ENCODE data around the gene ERICH4. TPM values are rescaled to one million over a fixed set of nuclear protein-coding genes. Genes with fewer than 3 reads are reported as not detected.

Gene ERICH4
- total and polyA plus RNA-seq, 9 of the 15 experiments (the other 6 are each of a cell fraction or from before 2014, with no cell fraction given) = not detected

GRCh38 chr19:41397086-41398049 lies 45.6 kb upstream of the ERICH4 start, which contains the start of the genes BCKDHA and EXOSC5 (continued):
- TF ChIP-seq FOXP4 (CRISPR knock-in tag; IDR thresholded peaks at IDR 0.05; ENCODE audit: borderline replicate concordance) = 0 out of 2 replicates have a peak, but pooled peaks have one; percentile 45
- peak; percentile 55 for TF ChIP-seq TAL1 (IDR thresholded peaks at IDR 0.05)
- TF ChIP-seq PKNOX1 (IDR thresholded peaks at IDR 0.05) = peak; percentile 79
- no peak for TF ChIP-seq HIVEP1 (CRISPR knock-in tag; IDR thresholded peaks at IDR 0.05)
- TF ChIP-seq EHMT2 (IDR thresholded peaks at IDR 0.05) = no peak
- no peak for TF ChIP-seq ZNF551 (CRISPR knock-in tag; IDR thresholded peaks at IDR 0.05)
- TF ChIP-seq HNRNPK (IDR thresholded peaks at IDR 0.05; ENCODE audit: low read depth, low read length, poor library complexity, severe bottlenecking) = no peak
- TF ChIP-seq, protein P1, sequence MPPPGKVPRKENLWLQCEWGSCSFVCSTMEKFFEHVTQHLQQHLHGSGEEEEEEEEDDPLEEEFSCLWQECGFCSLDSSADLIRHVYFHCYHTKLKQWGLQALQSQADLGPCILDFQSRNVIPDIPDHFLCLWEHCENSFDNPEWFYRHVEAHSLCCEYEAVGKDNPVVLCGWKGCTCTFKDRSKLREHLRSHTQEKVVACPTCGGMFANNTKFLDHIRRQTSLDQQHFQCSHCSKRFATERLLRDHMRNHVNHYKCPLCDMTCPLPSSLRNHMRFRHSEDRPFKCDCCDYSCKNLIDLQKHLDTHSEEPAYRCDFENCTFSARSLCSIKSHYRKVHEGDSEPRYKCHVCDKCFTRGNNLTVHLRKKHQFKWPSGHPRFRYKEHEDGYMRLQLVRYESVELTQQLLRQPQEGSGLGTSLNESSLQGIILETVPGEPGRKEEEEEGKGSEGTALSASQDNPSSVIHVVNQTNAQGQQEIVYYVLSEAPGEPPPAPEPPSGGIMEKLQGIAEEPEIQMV (tag; conservative IDR thresholded peaks at IDR 0.05; ENCODE audit: low read depth) = peak; percentile 73
- TF ChIP-seq L3MBTL2 (IDR thresholded peaks at IDR 0.05) = peak; percentile 97
- TF ChIP-seq E2F4 (CRISPR knock-in tag; IDR thresholded peaks at IDR 0.05; ENCODE audit: low read depth) = 0 out of 2 replicates have a peak, but pooled peaks have one; percentile 29
- peak; percentile 69 for TF ChIP-seq CCNT2 (IDR thresholded peaks at IDR 0.05; ENCODE audit: borderline replicate concordance, extremely low read depth, insufficient read length, low read depth, low read length)
- TF ChIP-seq CREB1 (IDR thresholded peaks at IDR 0.05) = no peak; the same call in 1 of the 2 replicates
- peak; percentile 13; the same call in 1 of the 2 replicates for TF ChIP-seq CREB1 (CRISPR knock-in tag; IDR thresholded peaks at IDR 0.05)
- TF ChIP-seq MAZ (CRISPR knock-in tag; conservative IDR thresholded peaks at IDR 0.05 in 1 of 2, IDR thresholded peaks at IDR 0.05 in 1 of 2) = peak in 1 of 2 experiments; percentile 59; a peak in 3 of 4 replicates
- TF ChIP-seq ZBTB12 (CRISPR knock-in tag; IDR thresholded peaks at IDR 0.05) = 0 out of 2 replicates have a peak, but pooled peaks have one; percentile 13
- peak; percentile 99 to 100 for TF ChIP-seq FOXK2 (conservative IDR thresholded peaks at IDR 0.05 in 1 of 2, IDR thresholded peaks at IDR 0.05 in 1 of 2; ENCODE audit: low read depth in 2 of 2)
- peak; percentile 7; the same call in 1 of the 2 replicates for TF ChIP-seq ZNF24 (IDR thresholded peaks at IDR 0.05)
- TF ChIP-seq, protein P2, sequence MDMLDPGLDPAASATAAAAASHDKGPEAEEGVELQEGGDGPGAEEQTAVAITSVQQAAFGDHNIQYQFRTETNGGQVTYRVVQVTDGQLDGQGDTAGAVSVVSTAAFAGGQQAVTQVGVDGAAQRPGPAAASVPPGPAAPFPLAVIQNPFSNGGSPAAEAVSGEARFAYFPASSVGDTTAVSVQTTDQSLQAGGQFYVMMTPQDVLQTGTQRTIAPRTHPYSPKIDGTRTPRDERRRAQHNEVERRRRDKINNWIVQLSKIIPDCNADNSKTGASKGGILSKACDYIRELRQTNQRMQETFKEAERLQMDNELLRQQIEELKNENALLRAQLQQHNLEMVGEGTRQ (CRISPR knock-in tag; IDR thresholded peaks at IDR 0.05) = peak; percentile 85
